NCI-H69 (cell line): ENCODE results near the gene HAUS3.
"Not testable (repeated sequence)": the region's sequence is repeated elsewhere in the genome, so short reads cannot be mapped to it uniquely, and the experiment has no call there.

Experiments
- DNase-seq: peaks from one replicate; lab custom pipeline; 2025; lab: John Stamatoyannopoulos, UW

The HAUS3 gene

DNA sequence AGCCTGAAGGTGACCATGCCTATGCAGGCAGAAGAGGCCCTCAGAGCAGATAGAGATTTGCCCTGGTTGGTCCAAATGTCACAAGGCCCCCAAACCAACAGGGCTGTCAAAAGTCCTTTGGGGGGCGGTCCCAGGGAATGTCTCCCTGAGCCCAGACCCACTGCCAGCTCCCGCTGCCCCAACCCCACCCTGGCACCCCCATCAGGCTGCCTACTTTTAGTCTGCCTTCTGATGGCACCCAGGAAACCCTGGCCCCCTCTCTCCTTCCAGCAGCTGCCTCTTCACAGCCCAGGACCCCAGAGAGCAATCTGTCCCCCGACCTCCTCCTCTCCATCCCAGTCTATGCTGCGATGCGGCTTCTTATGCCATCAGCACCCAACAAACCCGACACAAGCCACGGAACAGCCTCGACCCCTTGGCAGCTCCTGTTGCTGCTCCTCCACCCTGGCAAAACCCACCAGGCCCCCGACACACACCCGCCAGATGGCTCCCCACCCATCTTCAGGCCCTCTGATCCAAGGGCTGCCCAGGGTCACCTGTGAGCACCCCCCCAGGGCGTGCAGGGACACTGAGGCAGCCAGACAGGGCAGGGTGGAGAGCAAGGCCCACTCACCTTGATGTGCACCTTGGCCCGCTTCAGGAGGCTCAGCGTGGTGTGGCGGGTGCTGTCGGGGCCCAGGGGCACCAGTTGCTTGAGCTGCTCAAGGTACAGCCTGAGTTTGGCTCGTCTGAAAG, 10.0 kb upstream of the HAUS3 start:
- DNase-seq, result no peak

DNA sequence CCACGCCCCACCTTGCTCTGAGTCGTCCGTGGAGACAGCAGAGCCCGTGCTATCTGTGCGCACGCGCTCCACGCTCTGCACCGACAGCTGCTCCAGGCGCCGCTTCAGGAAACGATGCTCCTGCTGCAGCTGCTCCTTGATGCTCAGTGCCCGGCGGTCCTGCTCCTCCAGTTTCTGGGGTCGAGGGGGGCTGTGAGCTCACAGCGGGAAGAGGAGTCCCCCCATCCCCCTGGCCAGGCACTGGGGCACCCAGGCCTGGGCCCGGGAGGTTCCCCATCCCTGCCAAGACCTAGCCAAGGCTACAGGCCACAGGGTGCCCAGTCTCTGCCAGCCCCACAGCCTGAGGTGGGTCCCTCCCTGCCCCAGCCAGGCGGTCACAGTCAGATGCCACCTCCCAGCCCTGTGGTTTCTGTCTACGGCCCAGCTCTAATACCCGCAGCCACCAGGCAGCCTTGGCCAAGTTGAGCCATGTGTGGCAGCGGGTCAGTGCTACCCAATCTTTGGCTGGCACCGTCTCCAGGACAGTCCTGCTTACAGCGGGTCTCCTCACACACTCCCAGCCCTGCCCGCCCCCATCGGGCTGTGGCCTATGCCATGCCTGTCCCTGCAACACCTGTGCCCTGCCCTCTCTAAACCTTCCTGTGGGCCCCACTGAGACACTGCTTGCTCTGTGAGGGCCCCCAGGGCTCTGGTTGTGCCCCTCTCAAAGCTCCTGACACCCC, 9.3 kb upstream of the HAUS3 start:
- DNase-seq, result no peak

DNA sequence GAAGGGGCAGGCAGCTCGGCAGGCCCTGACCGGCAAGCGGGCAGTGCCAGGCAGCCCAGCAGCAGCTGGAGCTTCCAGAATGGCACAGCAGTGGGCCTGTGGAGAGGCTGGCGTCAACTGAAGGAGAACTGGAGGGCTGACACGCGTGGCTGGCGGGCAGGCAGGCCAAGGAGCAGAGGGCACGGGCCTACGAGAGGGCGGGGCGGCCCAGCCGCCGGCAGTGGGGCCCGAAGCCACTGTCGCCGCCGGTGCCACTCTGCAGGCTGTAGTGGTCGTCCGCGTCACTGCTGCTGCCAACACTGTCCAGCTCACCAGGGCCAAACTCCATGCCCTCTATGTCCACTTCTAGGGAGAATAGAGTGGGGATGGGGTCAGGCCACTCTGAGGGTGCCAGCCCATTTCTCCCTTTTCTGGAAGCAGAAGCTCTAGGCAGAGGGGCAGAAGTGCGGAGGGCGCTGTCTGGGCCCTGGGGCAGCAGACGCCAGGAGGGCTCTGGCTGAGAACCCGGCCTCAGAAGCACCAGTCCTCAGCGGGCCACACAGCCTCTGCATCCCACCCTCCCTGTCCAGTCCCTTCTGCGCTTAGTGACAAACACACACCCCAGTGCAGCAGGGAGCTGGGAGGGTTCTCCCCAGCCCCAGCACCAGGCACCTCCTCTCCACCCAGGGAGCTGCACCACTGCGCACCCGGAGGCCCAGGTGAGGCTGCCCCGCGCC, 8.6 kb upstream of the HAUS3 start:
- no peak for DNase-seq

DNA sequence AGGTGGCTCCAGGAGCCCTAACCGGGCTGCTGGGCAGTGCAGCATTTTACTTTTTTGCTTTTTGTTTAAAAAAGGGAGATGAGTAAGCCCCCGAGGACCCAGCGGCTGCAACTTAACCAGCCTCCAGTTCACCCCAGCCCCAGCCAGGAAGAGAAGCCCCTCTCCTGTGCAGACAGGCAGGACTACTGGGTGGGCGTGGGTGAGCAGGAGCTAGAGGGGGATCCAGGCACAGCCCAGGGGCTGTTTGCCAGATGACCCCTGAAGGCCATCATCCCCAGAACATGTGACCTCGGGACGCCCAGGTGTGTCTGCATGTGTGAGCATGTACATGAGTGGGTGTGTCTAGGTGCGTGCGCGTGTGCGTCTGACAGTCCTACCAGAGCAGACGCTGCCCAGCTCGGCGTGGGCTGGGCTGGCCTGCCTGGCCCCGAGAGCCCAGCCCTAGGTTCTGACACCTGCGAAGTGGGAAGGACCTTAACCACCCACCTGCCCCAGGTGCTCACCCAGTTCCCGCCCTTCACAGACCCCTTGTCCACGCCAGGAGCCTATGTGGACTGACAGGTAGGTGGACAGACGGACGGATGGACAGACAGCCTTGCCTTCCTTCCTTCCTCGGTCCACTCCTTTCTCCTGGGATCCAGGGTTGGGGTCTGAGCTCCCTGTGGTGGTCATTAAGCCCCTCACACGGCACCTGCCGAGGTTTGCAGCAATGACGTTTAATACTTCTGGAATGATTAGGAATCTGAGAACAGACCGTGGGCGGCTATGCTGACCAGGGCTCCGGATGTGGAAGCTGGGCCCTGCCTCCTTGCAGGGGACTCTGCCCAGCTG, 7.8 kb upstream of the HAUS3 start:
- no peak for DNase-seq

DNA sequence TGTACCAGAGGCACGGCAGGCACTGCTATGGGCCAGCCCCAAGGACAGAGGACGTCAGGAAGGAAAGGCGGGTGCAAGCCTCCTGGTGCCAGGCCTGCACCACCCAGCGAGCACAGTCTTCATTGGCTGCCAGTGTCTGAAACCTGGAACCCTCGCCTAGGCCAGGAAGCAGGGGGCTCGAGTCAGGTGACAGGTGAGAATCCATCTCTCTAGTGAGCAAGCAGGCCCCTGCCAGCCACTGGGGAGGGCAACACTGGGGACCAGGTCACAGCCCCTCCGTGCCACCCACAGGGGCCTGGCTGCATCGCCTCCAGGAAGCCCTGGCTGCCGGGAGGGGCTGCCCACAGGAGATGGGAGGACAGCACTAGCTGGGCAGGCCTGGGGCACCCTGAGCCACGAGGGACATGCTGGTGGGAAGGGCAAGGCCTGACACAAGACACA, 6.9 kb upstream of the HAUS3 start:
- DNase-seq, result no peak

DNA sequence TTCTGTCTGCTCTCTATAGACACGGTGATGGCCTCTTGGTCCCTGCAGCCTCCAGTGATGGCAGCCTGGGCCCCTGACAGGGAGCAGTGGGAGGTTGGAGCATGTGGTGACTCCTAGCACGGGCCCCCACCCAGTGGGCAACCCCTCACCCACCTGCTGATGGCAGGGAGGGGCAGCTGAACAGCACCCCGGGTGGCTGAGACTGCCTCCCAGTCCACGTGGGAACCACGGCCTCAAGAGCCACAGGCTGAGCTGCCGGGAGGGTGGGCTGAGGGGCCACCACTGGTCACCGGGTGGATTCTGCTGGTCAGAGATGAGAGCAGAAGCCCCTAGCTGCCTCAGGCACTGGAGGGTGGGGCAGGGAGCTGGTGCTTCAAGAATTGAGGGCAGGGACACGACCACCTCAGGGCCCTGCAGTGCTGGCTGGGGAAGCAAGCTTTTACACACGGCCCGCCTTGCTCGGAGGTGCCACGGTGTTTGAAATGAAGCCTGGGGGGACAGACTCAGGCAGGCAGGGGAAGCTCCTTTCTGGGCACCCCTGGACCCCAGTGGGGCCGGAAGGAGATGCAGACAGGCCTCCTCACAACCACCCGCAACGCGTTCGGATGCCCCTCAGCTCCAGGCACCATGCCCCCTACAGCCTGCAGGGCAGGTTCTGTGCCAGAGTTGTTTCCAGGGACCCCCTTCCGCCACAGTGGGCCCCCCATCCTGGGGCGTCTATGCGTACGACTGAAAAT, 6.3 kb upstream of the HAUS3 start:
- DNase-seq, result no peak

DNA sequence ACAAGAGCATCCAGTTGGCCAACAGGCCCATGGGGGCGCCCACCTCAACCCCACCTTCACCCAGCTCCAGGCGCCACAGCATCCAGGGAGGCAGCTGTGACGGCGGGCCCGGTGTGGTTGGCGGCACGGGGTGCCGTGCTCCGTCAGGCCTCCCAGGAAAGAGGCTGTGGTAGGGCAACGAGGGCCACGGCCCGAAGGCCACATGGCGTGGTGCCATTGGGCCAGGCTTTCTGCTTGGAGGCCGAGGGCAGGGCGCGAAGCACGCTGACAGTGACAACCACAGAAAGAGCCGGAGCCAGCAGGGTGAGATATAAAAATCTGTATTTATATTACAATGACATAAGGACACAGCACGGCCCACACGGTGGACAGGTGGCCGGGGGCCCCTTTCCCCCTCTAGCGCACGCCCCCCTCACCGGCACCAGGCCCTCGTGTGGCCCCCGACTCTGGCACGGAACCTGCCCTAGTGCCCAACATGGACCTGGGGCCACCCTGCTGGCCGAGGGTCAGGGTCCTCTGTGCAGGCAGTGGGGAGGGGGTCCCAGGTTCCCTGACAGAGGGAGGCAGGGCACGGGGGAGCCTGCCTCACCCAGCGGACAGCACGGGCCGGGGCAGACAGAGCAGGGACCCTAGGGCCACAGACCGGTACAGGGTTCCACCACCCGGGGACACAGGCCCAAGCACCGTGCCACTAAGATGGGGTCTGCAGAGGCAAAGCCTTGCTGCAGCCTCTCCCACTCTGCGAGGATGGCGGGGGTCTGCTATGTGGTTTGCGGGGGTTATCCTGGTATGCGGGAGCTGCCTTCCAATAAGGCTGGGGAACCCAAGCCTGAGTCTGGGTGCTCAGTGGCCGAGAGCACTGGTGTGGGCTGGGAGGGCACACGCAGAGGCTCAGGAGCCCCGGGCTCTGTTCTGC, 5.5 kb upstream of the HAUS3 start:
- no peak for DNase-seq

DNA sequence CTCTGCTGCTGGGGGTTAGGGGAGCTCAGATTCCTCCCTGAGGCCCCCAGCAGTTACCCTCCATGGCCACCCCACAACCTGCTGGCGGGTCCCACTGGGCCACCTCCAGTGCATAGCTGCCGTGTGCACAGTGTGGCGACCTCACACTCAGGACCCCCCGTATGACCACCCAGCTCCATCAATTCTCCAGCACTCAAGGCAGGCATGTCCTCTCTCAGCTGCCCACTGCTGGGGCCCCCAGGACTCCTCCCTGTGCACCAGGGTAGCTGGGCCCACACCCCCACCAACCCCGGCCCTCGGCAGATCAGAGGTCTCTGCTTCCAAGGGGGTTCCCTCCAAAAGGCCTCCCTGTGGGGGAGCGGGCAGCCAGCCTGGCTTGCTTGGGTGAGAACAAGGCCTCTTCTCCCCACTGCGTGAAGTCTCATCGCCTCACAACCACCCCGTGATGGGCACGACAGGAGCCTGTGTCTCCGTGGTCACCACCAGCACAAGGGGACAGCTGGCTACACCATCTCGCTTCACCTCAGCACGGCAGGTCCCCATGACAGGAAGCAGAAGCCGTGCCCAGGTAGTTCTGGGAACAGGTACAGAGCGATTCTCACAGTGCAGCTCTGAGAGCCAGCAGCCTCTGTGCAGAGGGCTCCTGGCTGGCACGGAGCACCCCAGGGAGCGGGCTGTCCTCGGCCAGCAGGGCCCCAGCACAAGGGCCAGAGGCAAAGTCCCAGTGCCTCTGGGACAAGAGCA, 4.6 kb upstream of the HAUS3 start:
- no peak for DNase-seq

DNA sequence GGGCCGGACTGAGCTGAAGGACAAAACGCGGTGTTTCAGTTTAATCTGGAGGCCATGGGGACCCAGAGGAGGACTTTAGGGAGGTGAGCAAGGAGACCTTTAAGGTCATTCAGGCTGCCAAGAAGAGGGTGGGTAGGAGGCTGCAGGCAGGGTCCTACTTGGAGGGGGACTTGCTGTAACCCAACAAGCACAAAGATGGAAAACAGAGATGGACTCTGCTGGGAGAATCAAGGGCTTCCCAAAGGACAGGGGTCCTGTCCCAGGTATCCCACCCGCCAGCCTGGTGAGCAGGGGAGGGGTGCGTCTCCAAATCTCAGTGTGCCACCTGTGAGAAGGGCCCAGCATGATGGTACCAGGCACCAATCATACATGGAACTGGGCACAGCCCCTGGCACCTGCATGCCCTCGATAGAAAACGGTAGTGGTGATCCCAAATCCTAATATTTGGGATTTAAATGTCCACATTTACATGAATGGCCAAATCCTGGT, 3.9 kb upstream of the HAUS3 start:
- no peak for DNase-seq

DNA sequence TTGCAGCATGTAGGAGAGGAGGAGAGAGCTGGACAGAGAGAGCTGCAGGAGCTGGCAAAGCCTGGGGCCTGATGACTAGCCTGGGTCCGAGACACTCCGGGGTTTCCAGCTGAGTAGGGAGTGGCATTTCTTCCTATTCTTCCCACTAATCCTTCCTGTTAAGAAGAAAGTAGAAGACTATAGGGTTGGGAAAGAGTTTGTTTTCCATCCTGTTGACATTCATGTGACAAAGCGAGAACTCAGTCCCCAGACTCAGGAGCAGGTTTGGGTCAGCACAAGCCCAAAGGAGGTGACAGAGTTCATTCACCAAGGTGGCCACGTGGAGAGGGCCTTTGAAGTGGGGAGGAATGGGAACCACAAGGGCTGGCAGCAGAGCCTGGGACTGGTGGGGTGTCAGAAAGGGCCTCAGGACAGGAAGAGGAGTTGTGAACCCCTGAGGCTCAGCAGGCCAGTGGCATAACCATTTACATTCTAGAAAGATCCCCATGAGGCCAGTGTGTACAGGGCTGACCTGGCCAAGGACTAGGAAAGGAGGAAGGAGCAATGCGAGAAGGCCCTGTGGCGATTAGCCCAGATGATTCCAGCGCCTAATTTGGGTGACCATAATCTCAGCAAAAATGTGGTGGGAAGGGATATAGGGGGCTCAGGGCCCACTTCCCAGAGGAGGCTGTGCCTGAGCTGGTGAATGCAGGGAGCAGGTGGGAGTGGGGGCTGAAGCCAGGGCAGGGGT, 3.3 kb upstream of the HAUS3 start:
- DNase-seq, result no peak

DNA sequence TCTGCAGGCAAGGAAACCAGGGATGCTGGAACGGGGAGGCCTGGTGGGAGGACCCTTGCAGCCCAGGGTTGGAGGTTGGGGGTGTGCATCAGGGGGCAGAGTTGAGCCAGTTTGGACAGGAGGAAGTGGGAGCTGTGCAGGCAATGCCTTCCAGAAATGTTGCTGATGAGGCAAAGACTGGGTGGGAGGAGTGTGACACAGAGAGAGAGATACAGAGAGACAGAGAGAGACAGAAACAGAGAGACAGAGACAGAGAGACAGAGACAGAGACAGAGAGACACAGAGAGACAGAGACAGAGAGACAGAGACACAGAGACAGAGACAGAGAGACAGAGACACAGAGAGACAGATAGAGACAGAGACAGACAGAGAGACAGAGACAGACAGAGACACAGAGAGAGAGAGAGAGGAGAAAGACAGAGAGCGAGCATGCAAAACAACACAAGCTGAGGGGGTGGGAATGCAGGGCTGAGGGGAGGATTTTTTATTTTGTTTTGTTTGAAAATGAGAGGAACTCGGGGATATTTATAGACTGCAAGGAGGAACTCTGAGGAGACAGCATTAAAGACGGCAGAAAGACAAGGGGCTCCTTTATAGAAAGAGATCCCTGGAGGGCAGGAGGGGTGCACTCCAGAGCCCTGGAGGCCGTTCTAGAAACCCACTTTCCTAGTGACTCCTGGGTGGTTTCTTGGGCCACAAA, 1.9 kb upstream of the HAUS3 start:
- DNase-seq, result peak; percentile 43

DNA sequence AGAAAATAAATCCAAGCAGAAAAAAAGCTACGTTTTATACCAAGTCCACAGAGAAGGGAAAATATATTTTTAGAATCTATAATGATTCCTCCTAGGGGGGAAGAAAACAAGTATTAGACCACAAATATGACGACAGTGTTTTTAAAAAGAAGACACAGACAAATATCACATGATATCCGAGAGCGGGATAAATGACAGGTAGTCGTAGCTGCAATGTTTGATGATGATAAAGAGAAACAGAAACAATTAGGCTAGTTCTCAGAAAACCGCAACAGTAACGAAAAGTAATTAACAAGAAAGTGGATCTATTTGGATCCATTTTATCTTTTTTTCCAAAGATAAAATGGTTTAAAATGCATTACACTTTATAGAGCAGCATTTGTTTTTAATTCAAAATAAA, 918 bp downstream of the HAUS3 start:
- DNase-seq, result no peak

DNA sequence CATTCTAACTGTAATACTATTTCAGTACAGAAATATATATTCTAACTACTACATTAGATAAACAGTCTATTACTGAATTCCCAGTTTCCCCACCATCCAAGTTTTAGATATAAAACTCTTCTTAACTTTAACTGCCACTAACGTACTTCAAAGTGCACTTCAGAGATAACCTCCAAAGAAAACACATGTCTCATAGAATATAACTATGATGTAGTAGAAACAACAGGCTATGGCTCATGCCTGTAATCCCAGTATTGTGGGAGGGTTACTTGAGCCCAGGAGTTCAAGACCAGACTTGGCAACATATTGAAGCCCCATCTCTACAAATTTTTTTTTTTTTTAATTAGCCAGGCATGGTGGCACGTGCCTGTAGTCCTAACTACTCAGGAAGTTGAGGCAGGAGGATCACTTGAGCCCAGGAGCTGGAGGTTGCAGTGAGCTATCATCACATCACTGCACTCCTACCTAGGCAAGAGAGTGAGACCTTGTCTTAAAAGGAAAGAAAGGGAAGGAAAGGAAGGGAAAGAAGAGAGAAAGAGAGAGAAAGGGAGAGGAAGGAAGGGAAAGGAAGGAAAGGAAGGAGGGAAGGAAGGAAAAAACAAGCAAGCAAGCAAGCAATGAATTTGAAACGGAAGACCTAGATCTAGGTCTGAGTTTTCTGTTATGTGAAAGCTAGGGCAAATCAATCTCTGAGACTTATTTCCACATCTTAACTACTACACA, 4.8 kb downstream of the HAUS3 start:
- DNase-seq, result no peak

DNA sequence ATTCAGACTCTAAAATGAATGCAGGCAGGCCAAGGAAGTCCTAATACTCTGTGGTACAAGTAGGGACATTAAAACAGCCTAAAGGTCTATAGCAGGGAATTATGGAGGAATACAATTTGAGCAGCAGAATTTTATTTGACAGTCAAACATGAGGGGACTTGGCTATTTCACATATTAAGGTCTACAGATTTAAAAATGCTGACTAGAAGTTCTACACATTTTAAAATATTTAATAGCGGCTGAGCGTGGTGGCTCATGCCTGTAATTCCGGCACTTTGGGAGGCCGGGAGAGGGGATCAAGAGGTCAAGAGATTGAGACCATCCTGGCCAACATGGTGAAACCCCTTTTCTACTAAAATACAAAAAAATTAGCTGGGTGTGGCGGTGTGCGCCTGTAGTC, 10.8 kb downstream of the HAUS3 start:
- no peak for DNase-seq

DNA sequence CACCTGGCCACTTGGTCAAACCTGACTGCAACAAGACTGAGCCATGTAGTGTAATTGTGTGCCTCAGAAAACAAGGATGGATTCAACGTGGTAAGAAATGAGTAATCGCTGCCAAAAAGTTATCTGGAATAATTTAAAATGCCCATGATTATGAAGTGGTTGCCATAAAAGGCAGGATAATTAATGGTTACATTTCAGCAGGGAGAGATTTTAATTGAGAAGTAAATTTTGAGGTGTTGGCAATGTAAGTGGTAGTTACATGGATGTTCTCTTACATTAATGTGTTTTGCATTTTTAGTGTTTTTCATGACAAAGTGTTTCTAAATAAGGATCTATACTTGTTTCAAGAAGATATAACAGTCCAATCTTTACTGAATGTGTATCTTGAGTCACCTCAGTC, 15.7 kb downstream of the HAUS3 start:
- DNase-seq, result peak; percentile 40

DNA sequence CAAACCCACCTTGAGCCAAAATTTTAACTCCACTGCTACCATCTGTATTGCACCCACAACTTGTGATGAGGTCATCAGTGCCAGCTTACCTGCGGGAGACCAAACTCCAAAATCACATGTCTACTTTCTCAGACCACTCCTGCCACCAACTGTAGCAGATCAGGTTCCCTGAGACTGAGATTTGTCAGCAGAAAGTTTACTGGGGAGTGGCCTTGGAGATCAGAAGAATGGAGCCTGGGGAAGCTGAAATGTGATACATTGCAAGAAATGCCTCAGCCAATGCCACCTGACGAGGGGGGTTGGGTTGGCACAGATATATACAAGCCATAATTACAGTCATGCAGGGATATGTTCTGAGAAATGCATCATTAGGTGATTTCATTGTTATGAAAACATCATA, 19.1 kb downstream of the HAUS3 start:
- peak; percentile 75 for DNase-seq

DNA sequence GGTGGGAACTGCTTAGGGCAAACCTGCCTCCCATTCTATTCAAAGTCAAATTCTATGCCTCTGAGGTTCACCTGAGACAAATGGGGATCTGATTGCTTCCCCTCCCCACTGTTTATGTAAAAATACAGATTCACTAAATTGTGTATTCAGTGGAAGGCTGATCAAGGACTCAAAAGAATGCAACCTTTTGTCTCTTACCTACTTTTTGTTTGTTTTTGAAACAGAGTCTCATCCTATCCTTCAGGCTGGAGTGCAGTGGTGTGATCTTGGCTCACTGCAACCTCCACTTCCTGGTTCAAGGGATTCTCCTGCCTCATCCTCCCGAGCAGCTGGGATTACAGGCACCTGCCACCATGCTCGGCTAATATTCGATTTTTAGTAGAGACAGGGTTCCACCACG, 20.5 kb downstream of the HAUS3 start:
- not testable (repeated sequence) for DNase-seq
